NCI-H2029 treated with DMSO at 0.1 percent for 48 hours (cell line): ENCODE data around the gene VDAC1.
"Not testable (repeated sequence)": the region's sequence is repeated elsewhere in the genome, so short reads cannot be mapped to it uniquely, and the experiment has no call there.

Source experiments
- DNase-seq: peaks from one replicate; lab custom pipeline; 2025; lab: John Stamatoyannopoulos, UW

Gene VDAC1

GRCh38 chr5:134004626-134005416, at the start of gene VDAC1:
TSS of gene VDAC1 (minus strand) at chr5:134004975. CDS start at chr5:133993012, 11,963 bp downstream.
- no peak for DNase-seq

- no peak for DNase-seq
Measured at GRCh38 chr5:134053840-134054338, 49.1 kb upstream of the VDAC1 start.

- DNase-seq = no peak
Measured at GRCh38 chr5:134053314-134053839, 48.6 kb upstream of the VDAC1 start.

GRCh38 chr5:134051305-134051704, 46.5 kb upstream of the VDAC1 start:
- DNase-seq = no peak

- DNase-seq = no peak
Measured at GRCh38 chr5:134048864-134049263, 44.1 kb upstream of the VDAC1 start.

GRCh38 chr5:134047687-134048056, 42.9 kb upstream of the VDAC1 start:
- no peak for DNase-seq

- no peak for DNase-seq
Measured at GRCh38 chr5:134046801-134047686, 42.3 kb upstream of the VDAC1 start.

- no peak for DNase-seq
Measured at GRCh38 chr5:134046330-134046729, 41.6 kb upstream of the VDAC1 start.

- DNase-seq = no peak
Measured at GRCh38 chr5:134043793-134044792, 39.3 kb upstream of the VDAC1 start.

GRCh38 chr5:134041570-134042411, 37.0 kb upstream of the VDAC1 start:
- DNase-seq = no peak

GRCh38 chr5:134038138-134038537, 33.4 kb upstream of the VDAC1 start:
- DNase-seq = no peak

GRCh38 chr5:134037160-134037559, 32.4 kb upstream of the VDAC1 start:
- DNase-seq = no peak

- DNase-seq = no peak
Measured at GRCh38 chr5:134034326-134034725, 29.6 kb upstream of the VDAC1 start.

- DNase-seq = not testable (repeated sequence)
Measured at GRCh38 chr5:134030303-134030964, 25.7 kb upstream of the VDAC1 start.

- no peak for DNase-seq
Measured at GRCh38 chr5:134029156-134029555, 24.4 kb upstream of the VDAC1 start.

- DNase-seq = no peak
Measured at GRCh38 chr5:134028496-134028895, 23.7 kb upstream of the VDAC1 start.

GRCh38 chr5:134027288-134027615, 22.5 kb upstream of the VDAC1 start:
- no peak for DNase-seq

GRCh38 chr5:134026521-134027287, 21.9 kb upstream of the VDAC1 start:
- DNase-seq = no peak

GRCh38 chr5:134025786-134026185, 21.0 kb upstream of the VDAC1 start:
- no peak for DNase-seq
